Mesendoderm (in vitro differentiated cells): ENCODE results near the gene LRIG3.

ENCODE experiments used
- DNase-seq: peaks from one replicate; pipeline ENCODE4 v3.0.0; 2013
- H2AK5ac ChIP-seq: 2 replicates; pipeline ENCODE4 v1.6.1; 2013; ENCODE audit warnings: low read length, inconsistent platforms
- H2BK120ac ChIP-seq: 2 replicates; pipeline ENCODE4 v1.6.1; 2013; ENCODE audit warnings: low read depth, mild to moderate bottlenecking, low read length, moderate library complexity, mixed read lengths
- H2BK15ac ChIP-seq: replicated peaks from 2 replicates; pipeline ENCODE4 v1.6.1; 2013; ENCODE audit warnings: low read depth, mild to moderate bottlenecking, moderate library complexity
- H2BK5ac ChIP-seq: 2 replicates; pipeline ENCODE4 v1.6.1; 2013; ENCODE audit warnings: low read length, inconsistent platforms
- H3K18ac ChIP-seq: 2 replicates; pipeline ENCODE4 v1.6.1; 2013; ENCODE audit warnings: mild to moderate bottlenecking, low read length, mixed read lengths
- H3K23ac ChIP-seq: one replicate; pipeline ENCODE4 v1.6.1; 2013; ENCODE audit warnings: low read length
- H3K27ac ChIP-seq: 2 replicates; pipeline ENCODE4 v1.5.1; 2013; ENCODE audit warnings: low read depth, mild to moderate bottlenecking, inconsistent platforms, low read length, moderate library complexity
- H3K27me3 ChIP-seq: 2 replicates; pipeline ENCODE4 v1.6.1; 2013; ENCODE audit warnings: low read length, control low read depth, mild to moderate bottlenecking, inconsistent platforms; ENCODE audit not compliant: insufficient read depth, poor library complexity
- H3K36me3 ChIP-seq: 2 replicates; pipeline ENCODE4 v1.6.1; 2013; ENCODE audit warnings: low read length, inconsistent platforms; ENCODE audit not compliant: control insufficient read depth, insufficient read depth
- H3K4ac ChIP-seq: one replicate; pipeline ENCODE4 v1.6.1; 2013; ENCODE audit warnings: low read depth, mild to moderate bottlenecking, low read length, moderate library complexity
- H3K4me1 ChIP-seq: 2 replicates; pipeline ENCODE4 v1.6.1; 2013; ENCODE audit warnings: low read depth, low read length, inconsistent platforms; ENCODE audit not compliant: control insufficient read depth
- H3K4me2 ChIP-seq: 2 replicates; pipeline ENCODE4 v1.6.1; 2013; ENCODE audit warnings: low read length
- H3K4me3 ChIP-seq: 2 replicates; pipeline ENCODE4 v1.5.1; 2013; ENCODE audit warnings: mild to moderate bottlenecking, low read length
- H3K56ac ChIP-seq: one replicate; pipeline ENCODE4 v1.6.1; 2013; ENCODE audit warnings: low read length
- H3K79me1 ChIP-seq: 2 replicates; pipeline ENCODE4 v1.6.1; 2013; ENCODE audit warnings: low read length, inconsistent platforms
- H3K79me2 ChIP-seq: 2 replicates; pipeline ENCODE4 v1.6.1; 2013; ENCODE audit warnings: mild to moderate bottlenecking, low read length; ENCODE audit not compliant: control insufficient read depth, insufficient read depth
- H3K9ac ChIP-seq: 2 replicates; pipeline ENCODE4 v1.6.1; 2013; ENCODE audit warnings: low read length, inconsistent platforms
- H4K5ac ChIP-seq: one replicate; pipeline ENCODE4 v1.6.1; 2013; ENCODE audit warnings: low read length
- H4K8ac ChIP-seq: one replicate; pipeline ENCODE4 v1.6.1; 2013; ENCODE audit warnings: low read depth, mild to moderate bottlenecking, control low read depth, low read length, moderate library complexity
- WGBS: extraction: QIAGEN DNeasy Blood & Tissue Kit; methylation state at CpG from one replicate; pipeline ENCODE4 v1.1.7; 2013; ENCODE audit warnings: low lambda C conversion rate, missing lambda C conversion rate; ENCODE audit not compliant: insufficient coverage; ENCODE audit errors: extremely low coverage; 5-methylcytosine and 5-hydroxymethylcytosine counted together

The LRIG3 gene

GRCh38 chr12:58923781-58924180 lies 3.5 kb upstream of the LRIG3 start:
- Histone ChIP-seq H3K27ac (no peak overlapping the region), H3K79me2 (peaks cover 8% of the 10 kb centered on the region), H3K4me1 (peaks cover 14% of the 10 kb centered on the region), H4K5ac (no peak overlapping the region), H2BK15ac (no peak overlapping the region), H2BK5ac (no peak overlapping the region), H4K8ac (no peak overlapping the region), H3K27me3 (no peaks in the 10 kb centered on the region), H3K4ac (no peak overlapping the region), H3K79me1 (peaks cover 5% of the 10 kb centered on the region), H2AK5ac (no peak overlapping the region), H3K56ac (no peak overlapping the region), H3K4me2 (no peak overlapping the region), H2BK120ac (peak overlapping the region; percentile 28), H3K9ac (no peak overlapping the region), H3K23ac (no peak overlapping the region), H3K18ac (peak overlapping the region; percentile 92), H3K36me3 (no peaks in the 10 kb centered on the region), H3K4me3 (no peak overlapping the region)
- no CpG with 5 or more reads among the region's 4 CpGs for WGBS
- DNase-seq = no peak

GRCh38 chr12:58922849-58923248 lies 2.5 kb upstream of the LRIG3 start:
- Histone ChIP-seq H2BK5ac (peak overlapping the region; percentile 19), H3K18ac (no peak overlapping the region), H3K36me3 (no peaks in the 10 kb centered on the region), H2AK5ac (no peak overlapping the region), H3K9ac (no peak overlapping the region), H4K5ac (no peak overlapping the region), H3K27ac (peak overlapping the region; percentile 81), H3K27me3 (no peaks in the 10 kb centered on the region), H3K56ac (no peak overlapping the region), H4K8ac (no peak overlapping the region), H3K4me1 (peaks cover 14% of the 10 kb centered on the region), H3K4me3 (no peak overlapping the region), H2BK120ac (no peak overlapping the region), H3K79me2 (peaks cover 11% of the 10 kb centered on the region), H3K4ac (no peak overlapping the region), H2BK15ac (no peak overlapping the region), H3K23ac (no peak overlapping the region), H3K79me1 (peaks cover 5% of the 10 kb centered on the region), H3K4me2 (no peak overlapping the region)
- DNase-seq = peak; percentile 83

GRCh38 chr12:58920961-58921861 lies 907 bp upstream of the LRIG3 start:
- no peak overlapping the region for H3K4ac ChIP-seq
- peaks cover 5% of the 10 kb centered on the region for H3K79me1 ChIP-seq
- H2BK120ac ChIP-seq = no peak overlapping the region
- H3K79me2 ChIP-seq = peaks cover 17% of the 10 kb centered on the region
- no peak overlapping the region for H4K5ac ChIP-seq
- H3K27ac ChIP-seq = no peak overlapping the region
- H3K36me3 ChIP-seq = no peaks in the 10 kb centered on the region
- H3K4me1 ChIP-seq = peaks cover 15% of the 10 kb centered on the region
- peak overlapping the region; percentile 48 for H2AK5ac ChIP-seq
- DNase-seq = no peak
- WGBS = no CpG with 5 or more reads among the region's 15 CpGs
- peak overlapping the region; percentile 41 for H2BK15ac ChIP-seq
- H3K56ac ChIP-seq = no peak overlapping the region
- no peak overlapping the region for H2BK5ac ChIP-seq
- no peak overlapping the region for H3K18ac ChIP-seq
- no peak overlapping the region for H4K8ac ChIP-seq
- H3K27me3 ChIP-seq = no peaks in the 10 kb centered on the region
- no peak overlapping the region for H3K23ac ChIP-seq
- peak overlapping the region; percentile 52 for H3K9ac ChIP-seq
- peak overlapping the region; percentile 24 for H3K4me2 ChIP-seq
- no peak overlapping the region for H3K4me3 ChIP-seq

GRCh38 chr12:58919231-58920101 lies 838 bp downstream of the LRIG3 start:
- H3K27ac ChIP-seq = peak overlapping the region; percentile 93
- WGBS = no CpG with 5 or more reads among the region's 50 CpGs
- peak; percentile 57 for DNase-seq
- no peaks in the 10 kb centered on the region for H3K27me3 ChIP-seq
- peak overlapping the region; percentile 48 for H2BK5ac ChIP-seq
- peak overlapping the region; percentile 80 for H3K4me3 ChIP-seq
- H3K79me1 ChIP-seq = peaks cover 5% of the 10 kb centered on the region
- no peak overlapping the region for H4K8ac ChIP-seq
- no peaks in the 10 kb centered on the region for H3K36me3 ChIP-seq
- H2BK15ac ChIP-seq = no peak overlapping the region
- H2AK5ac ChIP-seq = no peak overlapping the region
- H3K18ac ChIP-seq = peak overlapping the region; percentile 96
- H3K4me1 ChIP-seq = peaks cover 12% of the 10 kb centered on the region
- H3K4ac ChIP-seq = peak overlapping the region; percentile 63
- H3K79me2 ChIP-seq = peaks cover 23% of the 10 kb centered on the region
- peak overlapping the region; percentile 76 for H3K4me2 ChIP-seq
- H2BK120ac ChIP-seq = peak overlapping the region; percentile 46
- H3K23ac ChIP-seq = peak overlapping the region; percentile 30
- no peak overlapping the region for H4K5ac ChIP-seq
- H3K9ac ChIP-seq = peak overlapping the region; percentile 91
- H3K56ac ChIP-seq = peak overlapping the region; percentile 94

GRCh38 chr12:58918469-58918844 lies 1.8 kb downstream of the LRIG3 start:
- H4K8ac ChIP-seq = no peak overlapping the region
- no peak overlapping the region for H2AK5ac ChIP-seq
- no peak overlapping the region for H4K5ac ChIP-seq
- H3K18ac ChIP-seq = no peak overlapping the region
- no peak overlapping the region for H3K4ac ChIP-seq
- WGBS = 100% methylated on average over 1 of the region's 4 CpGs
- H3K79me1 ChIP-seq = peaks cover 5% of the 10 kb centered on the region
- H3K4me1 ChIP-seq = peaks cover 9% of the 10 kb centered on the region
- H3K27me3 ChIP-seq = no peaks in the 10 kb centered on the region
- H2BK5ac ChIP-seq = no peak overlapping the region
- H3K23ac ChIP-seq = no peak overlapping the region
- H3K36me3 ChIP-seq = no peaks in the 10 kb centered on the region
- no peak overlapping the region for H3K27ac ChIP-seq
- no peak overlapping the region for H3K4me3 ChIP-seq
- peak overlapping the region; percentile 3 for H3K4me2 ChIP-seq
- H2BK120ac ChIP-seq = no peak overlapping the region
- H3K56ac ChIP-seq = peak overlapping the region; percentile 5
- no peak for DNase-seq
- no peak overlapping the region for H2BK15ac ChIP-seq
- H3K79me2 ChIP-seq = peaks cover 23% of the 10 kb centered on the region
- H3K9ac ChIP-seq = peak overlapping the region; percentile 7
